Endothelial cell of hepatic sinusoid (primary cell): Measurements from ENCODE around the gene SFT2D3.

ENCODE experiments used
- in situ Hi-C: cut with HindIII; loops from 2 replicates; pipeline ENCODE4 v1.10.0; 2017; ENCODE audit warnings: low sequenced_read_pairs

The SFT2D3 gene

GRCh38 chr2:127701193-127701650 lies at the start of gene SFT2D3:
TSS of gene SFT2D3 (plus strand) at chr2:127701497. CDS start at chr2:127701529, 32 bp downstream.
- in situ Hi-C loops = no loop called here

- in situ Hi-C loops = no loop called here
Observed at GRCh38 chr2:127651971-127652550, 49.2 kb upstream of the SFT2D3 start.

GRCh38 chr2:127652786-127653357 lies 48.4 kb upstream of the SFT2D3 start:
- in situ Hi-C loops = no loop called here

- in situ Hi-C loops = no loop called here
Observed at GRCh38 chr2:127653421-127654083, 47.7 kb upstream of the SFT2D3 start.

- in situ Hi-C loops = no loop called here
Observed at GRCh38 chr2:127654084-127654837, 47.0 kb upstream of the SFT2D3 start.

- in situ Hi-C loops = no loop called here
Observed at GRCh38 chr2:127654838-127655175, 46.5 kb upstream of the SFT2D3 start.

GRCh38 chr2:127655209-127656073 lies 45.9 kb upstream of the SFT2D3 start:
- in situ Hi-C loops = no loop called here

GRCh38 chr2:127656569-127657231 lies 44.6 kb upstream of the SFT2D3 start:
- in situ Hi-C loops = no loop called here

- in situ Hi-C loops = no loop called here
Observed at GRCh38 chr2:127657232-127657595, 44.1 kb upstream of the SFT2D3 start.

GRCh38 chr2:127658146-127658545 lies 43.2 kb upstream of the SFT2D3 start:
- in situ Hi-C loops = no loop called here

GRCh38 chr2:127658641-127659407 lies 42.5 kb upstream of the SFT2D3 start:
- in situ Hi-C loops = no loop called here

- in situ Hi-C loops = no loop called here
Observed at GRCh38 chr2:127659408-127660290, 41.6 kb upstream of the SFT2D3 start.

- in situ Hi-C loops = no loop called here
Observed at GRCh38 chr2:127660291-127660578, 41.1 kb upstream of the SFT2D3 start.

GRCh38 chr2:127661072-127661649 lies 40.1 kb upstream of the SFT2D3 start:
- in situ Hi-C loops = no loop called here

GRCh38 chr2:127661949-127662510 lies 39.3 kb upstream of the SFT2D3 start:
- in situ Hi-C loops = no loop called here

GRCh38 chr2:127662937-127663565 lies 38.2 kb upstream of the SFT2D3 start:
- in situ Hi-C loops = no loop called here

GRCh38 chr2:127663566-127664064 lies 37.7 kb upstream of the SFT2D3 start:
- in situ Hi-C loops = no loop called here
